Left hindlimb (tissue), 1 donor: ENCODE data around the gene DLG1.

Source experiments
- DNase-seq: peaks from one replicate; pipeline ENCODE4 v3.0.0-alpha.2; 2018

The DLG1 gene

DNA sequence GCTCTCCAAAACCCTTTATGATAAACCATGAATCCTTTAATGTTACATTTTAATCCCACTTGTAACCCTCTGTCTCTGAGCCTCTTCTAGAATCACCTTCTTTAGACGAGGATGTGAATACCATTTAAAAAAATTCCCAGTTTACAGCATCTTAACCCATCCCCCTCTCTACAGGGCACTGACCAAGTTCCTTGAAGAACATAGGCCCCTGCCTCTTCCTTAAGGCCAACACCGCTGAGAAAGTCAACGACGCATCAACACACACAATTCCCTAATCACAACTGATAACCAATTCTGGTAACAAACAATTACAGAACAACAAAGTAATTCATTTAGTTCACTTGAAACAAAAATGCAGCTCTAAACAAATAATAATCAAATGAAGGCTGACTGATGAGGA is 130.3 kb downstream of the DLG1 start:
- no peak for DNase-seq

DNA sequence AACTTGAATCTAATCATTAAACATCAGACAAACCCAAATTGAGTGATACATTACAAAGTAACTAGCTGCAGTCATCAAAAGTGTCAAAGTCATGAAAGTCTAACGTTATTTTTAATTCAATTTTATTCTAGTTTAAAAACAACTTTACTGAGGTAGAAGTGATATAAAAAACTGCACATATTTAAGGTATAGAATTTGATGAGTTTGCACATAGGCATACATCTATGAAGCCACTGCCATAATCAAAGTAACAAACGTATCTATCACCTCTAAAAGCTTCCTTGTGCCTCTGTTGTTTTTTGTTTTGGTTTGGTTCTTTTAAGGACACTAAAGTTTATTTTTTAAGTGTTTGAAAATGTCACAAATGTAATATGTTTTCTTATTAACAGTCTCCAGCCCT is 130.9 kb downstream of the DLG1 start:
- no peak for DNase-seq

DNA sequence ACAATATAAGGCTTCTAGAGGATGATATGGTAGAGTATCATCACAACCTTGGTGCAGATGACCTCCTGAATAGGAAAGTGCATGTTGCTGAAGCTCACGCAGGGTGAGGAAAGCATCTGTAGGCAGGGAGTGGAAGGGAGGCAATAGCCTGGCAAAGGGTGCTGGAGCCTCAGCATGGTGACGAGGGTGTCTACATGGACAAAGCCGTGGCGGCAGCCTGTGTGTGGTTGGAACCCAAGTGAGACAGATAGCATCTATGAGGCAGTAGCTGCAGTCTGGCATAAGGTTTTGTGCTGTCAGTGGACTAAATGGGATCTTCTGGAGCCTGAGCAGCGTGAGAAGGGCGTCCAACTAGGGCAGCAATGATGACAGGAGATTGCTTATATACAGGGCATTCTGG is 132.5 kb downstream of the DLG1 start:
- DNase-seq = no peak

DNA sequence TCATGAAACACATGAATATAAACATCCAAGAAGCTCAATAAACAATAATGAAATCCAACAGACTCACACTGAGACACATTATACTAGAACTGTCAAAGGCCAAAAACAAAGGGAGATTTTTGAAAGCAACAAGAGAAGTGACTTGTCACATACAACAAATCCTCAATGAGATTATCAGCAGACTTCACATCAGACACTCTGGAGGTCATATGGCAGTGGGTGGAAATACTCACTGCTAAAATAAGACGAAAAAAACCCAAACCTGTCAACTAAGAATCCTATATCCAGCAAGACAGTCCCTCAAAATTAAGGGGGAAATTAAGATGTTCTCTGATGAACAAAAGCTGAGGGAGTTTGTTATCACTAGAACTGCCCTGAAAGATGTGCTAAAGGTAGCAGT is 143.4 kb downstream of the DLG1 start:
- no peak for DNase-seq

DNA sequence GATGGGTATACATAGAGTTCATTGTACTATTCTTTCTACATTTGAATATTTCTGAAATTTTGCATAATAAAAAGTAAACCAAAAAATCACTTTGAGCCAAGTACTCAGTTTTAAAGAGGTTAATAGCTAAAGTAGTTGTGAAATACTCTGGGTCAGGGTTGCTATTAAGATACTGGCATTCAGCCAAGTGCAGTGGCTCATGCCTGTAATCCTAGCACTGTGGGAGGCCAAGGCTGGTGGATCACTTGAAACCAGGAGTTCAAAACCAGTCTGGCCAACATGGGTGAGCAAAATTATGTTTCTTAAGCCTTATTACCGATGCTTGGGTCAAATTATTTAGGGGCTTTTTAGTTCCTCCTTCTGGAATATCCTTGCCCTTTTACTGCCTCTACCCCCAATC is 146.8 kb downstream of the DLG1 start:
- no peak for DNase-seq

DNA sequence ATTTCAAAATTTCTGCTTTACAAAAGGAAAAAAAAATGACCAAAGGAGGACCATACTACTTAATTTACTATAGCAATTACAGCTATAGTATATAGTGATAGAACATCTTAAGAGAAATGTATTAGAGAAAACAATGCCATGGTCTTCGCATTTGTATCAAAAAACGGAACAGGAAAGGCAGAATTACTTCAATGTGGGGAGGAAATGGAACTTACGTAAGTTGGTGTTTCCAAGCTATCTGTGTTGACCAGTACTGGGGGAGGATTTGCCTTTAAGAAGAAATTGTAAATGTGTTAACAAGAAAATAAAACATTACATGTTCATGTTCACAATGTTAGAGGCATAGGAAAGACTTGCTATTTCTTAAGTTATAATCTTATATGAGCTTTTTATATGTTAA is 148.9 kb downstream of the DLG1 start:
- DNase-seq = no peak

DNA sequence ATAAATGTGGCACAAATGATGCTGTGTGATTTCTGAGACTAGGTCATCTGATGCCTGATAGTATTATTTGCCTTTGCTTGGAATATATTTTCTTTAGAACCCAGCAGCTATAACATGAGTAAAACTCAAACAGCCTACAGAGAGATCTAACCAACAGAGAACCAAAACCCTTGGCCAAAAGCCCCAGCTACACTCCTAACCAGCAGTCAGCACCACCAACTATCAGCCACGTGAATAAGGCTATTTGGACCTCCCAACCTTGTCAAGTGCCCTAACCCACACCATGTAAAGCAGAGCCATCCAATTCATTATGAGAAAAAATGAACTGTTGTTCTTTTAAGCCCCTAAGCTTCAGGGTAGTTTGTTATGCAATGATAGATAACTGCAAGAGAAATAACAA is 154.2 kb downstream of the DLG1 start:
- no peak for DNase-seq

DNA sequence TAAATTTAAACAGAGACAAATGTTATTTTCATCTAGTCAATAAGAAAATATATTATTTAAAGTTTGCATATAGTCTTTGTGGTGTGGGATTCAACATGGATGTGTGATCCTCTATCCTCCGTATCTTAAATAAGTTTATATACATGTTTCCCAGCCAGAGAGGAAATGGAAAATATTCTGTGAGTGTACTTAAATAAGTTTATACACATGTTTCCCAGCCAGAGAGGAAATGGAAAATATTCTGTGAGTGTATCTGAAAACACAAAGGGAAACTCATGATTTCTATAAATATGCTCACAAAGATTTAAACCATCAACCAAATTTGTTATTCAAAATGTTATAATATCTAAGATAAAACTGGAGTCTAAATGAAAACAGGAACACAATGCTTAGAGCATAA is 158.8 kb downstream of the DLG1 start:
- DNase-seq = no peak

DNA sequence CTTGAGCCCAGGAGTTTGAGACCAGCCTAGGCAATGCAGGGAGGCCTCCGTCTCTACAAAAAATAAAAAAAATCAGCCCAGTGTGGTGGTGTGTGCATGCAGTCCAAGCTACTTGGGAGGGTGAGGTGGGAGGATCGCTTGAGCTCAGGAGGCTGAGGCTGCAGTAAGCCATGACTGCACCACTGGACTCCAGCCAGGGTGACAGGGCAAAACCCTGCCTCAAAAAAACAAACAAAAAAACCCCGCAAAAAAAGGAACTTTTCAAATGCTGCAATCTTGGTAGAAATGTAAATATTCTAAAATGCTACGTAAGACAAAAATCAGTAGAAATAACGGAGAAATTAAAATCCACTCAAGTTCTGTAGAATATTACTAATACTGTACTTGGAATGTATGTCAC is 160.7 kb downstream of the DLG1 start:
- no peak for DNase-seq

DNA sequence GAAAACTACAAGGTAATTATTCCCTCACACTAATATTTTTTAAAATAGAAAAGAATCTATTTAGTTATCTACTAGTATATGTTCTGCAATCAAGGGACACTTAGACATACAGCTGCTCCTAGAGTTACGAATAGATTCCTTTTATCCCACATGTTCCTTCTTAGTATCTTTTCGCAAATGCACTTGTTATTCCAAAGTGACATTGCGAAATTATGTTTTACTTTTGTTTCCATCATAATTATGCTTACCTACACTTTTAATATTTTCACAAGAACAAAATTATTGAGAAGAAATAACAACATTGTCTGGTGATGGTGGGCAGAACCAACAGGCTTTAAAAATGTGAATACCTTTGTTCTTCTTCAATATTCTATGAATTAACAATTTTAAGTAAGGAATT is 161.7 kb downstream of the DLG1 start:
- DNase-seq = no peak

DNA sequence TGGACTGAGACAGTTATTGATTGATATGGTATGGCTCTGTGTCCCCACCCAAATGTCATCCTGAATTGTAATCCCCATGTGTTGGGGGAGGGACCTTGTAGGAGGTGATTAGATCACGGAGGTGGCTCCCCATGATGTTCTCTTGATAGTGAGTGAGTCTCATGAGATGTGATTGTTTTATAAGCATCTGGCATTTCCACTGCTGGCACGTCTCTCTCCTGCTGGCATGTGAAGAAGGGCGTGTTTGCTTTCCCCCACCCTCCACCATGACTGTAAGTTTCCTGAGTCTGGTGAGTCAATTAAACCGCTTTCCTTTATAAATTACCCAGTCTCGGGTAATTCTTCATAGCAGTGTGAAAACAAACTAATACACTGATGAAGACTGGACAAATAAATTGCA is 163.2 kb downstream of the DLG1 start:
- no peak for DNase-seq

DNA sequence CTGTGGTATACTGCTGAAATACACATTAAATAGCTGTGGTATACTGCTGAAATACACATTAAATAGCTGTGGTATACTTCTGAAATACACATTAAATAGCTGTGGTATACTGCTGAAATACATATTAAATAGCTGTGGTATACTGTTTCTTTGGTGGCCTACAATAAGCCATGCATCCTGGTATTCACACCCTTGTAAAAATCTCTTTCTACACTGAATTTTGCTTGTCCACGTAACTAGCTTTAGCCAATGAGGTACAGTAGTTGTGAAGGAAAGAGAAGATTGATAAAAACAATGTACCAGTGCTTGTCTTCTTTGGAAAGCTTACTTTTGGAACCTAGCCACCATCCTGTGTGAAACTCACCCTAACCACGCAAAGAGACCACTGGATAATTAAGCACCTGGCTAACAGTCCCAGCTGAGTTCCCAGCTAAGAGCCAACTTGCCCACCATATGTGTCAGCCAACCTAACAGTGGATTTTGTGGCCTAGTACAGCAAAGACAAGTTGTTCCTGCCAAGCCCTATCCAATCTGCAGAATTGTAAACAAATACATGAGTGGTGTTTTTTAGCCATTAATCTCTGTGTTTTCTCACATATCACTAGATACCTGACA is 165.4 kb downstream of the DLG1 start:
- DNase-seq = no peak

DNA sequence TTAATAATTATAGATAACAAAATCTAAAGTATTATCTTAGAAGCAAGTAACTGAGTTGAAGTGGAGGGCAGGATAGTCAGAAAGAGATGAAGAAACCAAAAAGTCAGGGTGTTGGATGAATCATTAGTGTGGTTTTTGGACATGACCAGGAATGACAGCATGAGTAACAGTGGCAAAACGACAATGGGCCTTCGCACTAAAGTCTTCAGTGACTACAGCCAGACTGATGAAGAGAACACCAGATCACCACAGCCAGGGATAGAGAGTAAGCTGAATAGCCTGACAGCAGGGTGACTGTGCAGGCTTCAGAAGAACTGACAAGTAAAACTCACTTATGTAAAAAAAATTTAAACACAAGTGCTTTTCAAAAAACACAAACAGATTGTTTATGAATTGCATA is 172.8 kb downstream of the DLG1 start:
- no peak for DNase-seq

DNA sequence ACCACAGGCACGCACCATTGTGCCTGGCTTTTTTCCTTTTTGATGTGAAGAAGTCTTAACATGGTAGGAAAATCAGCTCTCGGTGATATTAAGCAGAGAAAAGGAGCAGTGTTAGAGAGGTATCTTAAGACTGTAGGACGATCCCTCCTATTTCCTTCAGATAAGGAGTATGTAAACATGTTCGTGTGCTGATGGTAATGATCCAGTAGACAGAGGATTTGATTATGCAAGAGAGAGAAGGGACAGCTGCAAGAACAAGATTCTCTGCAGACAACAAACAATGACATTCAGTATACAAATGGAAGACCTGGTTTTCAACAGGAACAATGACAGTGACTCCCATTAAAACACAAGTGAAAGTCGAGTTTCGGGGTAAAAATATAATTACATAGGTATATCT is 173.7 kb downstream of the DLG1 start:
- DNase-seq = no peak

DNA sequence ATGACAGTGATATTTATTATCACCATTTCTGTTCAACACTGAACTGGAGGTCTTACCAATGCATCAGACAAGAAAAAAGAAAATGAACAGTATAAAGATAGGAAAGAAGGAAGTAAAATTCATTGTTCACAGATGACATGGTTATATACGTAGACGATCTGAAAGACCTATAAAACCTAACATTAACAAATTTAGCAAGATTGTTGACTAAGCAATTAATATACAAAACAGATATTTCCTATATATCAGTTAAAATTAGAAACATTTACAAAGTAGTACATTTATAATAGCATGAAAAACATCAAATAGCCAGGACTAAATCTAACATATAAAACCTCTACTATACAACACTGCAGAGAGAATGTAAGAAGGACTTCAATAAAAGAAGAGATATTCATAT is 176.0 kb downstream of the DLG1 start:
- DNase-seq = no peak

DNA sequence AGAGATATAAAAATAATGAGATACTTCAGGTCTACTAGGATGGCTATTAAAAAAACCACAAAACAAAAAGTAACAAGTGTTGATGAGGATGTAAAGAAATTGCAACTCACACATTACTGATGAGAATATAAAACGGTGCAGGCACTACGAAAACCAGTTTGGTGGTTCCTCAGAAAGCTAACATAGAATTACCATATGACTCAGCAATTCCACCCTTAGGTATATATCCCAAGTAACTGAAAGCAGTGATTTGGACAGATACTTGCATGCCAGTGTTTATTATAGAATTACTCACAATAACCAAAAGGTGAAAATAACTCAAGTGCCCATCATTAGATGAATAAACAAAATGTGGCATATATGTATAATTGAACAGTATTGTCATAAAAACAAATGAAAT is 181.3 kb downstream of the DLG1 start:
- DNase-seq = no peak

DNA sequence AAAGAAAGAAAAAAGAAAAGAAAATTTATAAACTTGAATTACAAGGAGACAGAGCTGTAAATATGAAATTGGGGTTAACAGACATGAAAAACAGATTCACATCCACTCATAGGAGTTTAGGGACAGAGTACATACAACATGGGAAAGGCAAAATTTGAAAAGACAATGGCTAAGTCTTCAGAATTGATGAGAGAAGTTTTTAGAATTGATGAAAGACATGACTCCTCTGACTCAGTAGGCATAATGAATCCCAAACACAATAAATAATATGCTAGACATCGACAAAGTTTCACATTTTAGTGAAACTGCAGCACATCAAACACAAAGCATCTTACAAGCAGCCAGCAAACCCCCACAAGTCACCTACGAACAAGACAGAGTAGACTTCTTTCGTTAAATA is 184.4 kb downstream of the DLG1 start:
- no peak for DNase-seq

DNA sequence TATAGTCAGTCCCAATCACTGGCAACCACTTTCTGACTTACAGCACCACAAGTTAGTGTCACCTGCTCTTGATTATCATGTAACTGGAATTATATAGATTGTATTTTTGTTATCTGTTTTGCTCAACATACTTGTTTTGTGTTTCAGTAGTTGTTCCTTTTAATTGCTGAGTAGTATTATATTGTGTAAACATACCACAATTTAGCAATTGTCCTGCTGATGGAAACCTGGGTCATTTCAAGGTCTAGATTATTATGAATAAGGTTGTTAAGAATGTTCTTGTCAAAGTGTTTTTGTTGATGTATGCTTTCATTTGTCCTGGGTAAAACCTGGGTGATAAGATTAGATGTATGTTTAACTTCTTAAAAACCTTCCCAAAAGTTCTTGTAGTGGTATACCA is 186.7 kb downstream of the DLG1 start:
- DNase-seq = no peak

DNA sequence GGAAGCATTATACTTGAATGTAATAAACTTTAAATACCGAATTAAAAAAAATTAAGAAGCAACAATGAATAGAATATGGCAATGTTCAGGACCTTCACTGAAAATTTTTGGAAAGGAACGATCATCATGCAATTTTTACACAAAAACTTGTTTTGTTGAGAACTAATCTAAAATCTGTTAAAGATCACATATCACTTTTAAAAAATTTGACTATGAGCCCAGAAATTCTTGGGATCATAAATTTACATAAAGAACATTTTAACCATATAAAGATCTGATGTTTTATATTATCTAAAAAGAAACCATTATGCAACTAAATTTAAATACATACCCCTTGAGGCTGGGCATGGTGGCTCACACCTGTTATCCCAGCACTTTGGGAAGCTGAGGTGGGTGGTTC is 192.6 kb downstream of the DLG1 start:
- no peak for DNase-seq

DNA sequence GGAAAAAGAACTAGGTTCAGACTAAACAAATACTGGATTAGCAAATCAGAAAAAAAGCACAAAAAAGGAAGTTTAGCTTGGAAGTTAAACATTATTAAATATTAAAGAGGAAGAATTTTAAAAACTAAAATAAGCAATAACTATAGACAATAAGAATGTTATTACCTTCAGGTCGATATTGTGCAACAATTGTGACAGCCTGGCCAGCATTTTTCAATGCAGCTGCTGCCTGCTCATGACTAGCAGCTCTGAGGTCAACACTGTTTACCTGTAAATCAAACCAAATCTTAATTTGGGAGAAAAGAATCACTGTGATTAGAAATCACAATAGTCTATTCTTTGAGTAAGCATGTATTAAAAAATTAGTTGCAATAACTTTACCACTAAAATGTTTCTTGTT is 193.7 kb downstream of the DLG1 start:
- DNase-seq = no peak

DNA sequence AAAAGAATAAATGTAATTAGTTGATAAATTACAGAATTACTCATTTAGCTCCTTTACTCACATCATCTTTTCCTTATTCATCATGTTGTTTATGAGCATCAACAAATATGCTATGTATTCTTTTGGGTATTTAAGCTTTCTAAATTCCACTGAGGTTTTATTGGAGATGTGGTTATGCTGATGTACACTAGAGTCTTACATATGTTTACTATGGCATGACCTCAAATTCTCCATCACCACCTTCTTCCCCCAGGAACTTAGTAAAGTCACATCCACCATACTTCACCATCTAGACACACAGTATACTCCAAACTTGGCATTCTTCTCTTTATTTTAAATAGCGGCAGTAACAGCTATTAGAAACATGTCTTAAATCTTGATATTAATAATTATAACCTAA is 194.6 kb downstream of the DLG1 start:
- no peak for DNase-seq

DNA sequence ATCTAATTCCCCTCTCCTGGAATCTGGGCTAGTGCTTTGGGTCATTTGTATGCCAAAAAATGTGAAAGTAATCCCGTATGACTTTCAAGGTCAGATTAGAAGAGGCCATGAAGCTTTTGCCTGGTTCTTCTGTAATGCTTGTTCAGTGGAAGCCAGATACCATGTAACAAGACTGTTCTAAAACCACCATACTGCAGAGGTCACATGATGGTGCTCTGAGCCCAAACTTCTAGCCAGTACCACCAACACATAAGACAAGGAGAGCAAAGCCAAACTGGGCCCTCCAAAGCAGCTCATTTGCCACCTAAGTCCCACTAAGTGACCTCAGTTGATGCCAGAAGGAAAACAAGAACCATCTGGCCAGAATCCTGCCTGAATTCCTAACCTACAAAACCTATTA is 204.5 kb downstream of the DLG1 start:
- DNase-seq = no peak

DNA sequence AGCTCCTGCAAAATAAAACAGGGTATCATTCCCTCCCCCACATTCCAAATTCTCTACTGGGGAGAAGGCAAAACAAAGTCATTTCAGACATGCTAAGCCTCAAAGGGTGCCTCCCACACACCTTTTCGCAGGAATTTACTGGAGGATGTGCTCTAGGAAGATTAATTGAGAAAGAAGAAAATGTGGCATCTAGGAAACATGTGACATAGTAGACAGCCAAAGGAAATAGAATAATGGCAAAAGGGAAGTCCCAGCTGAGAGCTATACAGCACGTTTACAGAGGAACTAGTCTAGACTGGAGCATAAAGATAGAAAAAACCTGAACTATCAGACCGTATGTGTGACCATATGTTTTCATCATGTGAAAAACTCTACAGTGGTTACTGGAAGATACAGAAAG is 210.0 kb downstream of the DLG1 start:
- no peak for DNase-seq

DNA sequence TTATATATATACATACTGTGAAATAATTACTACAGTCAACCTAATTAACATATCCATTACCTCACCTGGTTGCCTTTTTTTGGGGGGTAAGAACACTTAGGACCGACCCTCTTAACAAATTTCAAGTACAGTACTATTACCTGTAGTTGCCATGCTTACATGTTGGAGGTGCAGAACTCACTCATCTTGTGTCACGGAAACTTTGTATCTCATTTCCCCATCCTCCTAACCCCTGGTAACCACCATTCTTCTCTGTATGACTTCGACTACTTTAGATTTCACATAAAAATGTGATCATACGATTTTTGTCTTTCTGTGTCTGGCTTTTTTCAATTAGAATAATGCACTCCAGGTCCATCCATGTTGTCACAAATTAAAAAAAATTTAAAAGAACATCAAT is 213.3 kb downstream of the DLG1 start:
- no peak for DNase-seq

DNA sequence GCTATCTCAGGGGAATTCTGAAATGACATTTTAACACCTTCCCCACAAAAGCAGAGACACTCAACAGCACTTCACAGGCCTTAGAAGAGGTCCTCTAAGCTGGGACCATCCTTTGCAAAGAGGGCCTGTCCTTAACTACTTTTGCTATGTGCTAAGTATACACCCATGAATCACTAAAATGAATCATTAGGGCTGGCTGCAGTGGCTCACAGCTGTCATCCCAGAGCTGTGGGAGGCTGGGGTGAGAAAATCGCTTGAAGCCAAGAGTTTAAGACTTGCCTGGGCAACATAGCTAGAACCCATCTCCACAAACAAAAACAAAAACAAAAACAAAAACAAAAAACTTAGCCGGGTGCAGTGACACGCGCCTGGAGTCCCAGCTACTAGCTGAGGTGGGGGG is 214.9 kb downstream of the DLG1 start:
- no peak for DNase-seq

DNA sequence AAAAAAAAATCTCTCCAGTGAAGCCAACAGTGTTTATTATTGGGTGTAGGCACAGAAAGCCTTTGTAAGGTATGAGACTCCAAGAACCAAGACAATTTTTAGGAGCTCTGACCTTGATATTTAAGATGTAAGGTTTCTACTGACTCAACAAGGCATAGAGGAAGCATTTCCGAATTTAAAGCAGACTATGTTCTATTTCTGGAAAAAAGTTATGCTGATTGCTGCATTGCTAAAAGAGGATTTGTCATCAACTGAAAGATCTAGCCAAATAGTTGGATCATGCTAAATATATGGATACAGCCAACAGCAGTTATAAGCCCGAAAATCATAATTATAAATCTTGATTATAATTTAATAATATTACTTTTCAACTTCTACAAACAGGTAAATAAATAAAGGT is 215.5 kb downstream of the DLG1 start:
- DNase-seq = no peak
